Fibroblast of peridontal ligament (primary cell): ENCODE data around the gene SLC40A1.
"Not testable (repeated sequence)": the region's sequence is repeated elsewhere in the genome, so short reads cannot be mapped to it uniquely, and the experiment has no call there.

Source experiments
- DNase-seq: peaks from one replicate; pipeline ENCODE4 v3.0.0-alpha.2; 2010; ENCODE audit errors: extremely low read depth

SLC40A1 gene

DNA sequence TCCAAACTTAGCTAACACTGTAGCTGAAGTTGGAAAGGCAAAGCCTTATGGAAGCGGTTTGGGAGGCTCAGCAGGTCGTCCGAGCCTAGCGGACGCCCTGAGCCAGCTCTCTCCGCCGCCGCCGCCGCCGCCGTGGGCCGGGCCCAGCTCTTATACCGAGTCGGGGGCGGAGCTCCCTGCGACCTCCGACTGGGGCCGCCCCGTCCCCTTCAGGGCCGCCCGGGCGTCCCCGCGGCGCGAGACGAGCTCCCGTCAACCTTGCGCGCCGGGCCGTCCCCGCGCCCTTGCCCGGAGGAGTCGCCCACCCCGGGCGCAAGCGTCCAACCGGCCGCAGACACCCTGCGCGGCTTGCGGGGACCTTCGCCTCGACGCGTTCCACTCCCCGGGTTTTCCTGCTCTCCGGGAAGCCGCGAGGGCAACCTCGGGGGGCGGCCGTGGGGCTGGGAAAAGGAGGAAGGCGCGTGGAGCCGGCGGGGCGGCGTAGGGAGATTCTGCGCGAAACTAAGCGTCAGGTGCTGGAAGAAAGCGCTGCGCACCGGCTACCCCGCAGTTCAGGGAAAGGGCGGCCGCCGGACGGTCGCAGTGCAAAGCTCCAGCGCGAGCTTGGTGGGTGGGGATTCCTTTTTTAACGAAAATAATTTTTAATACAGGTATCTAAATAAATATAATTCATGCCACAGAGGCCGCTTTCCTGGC is at the start of gene SLC40A1:
TSS of gene SLC40A1 (minus strand) at position 129 of the 696 bp plus-strand sequence. CDS start 326 bp downstream, outside the sequence.
- peak; percentile 41 for DNase-seq

GRCh38 chr2:189629531-189630453 is 49.2 kb upstream of the SLC40A1 start:
- DNase-seq: peak; percentile 57

GRCh38 chr2:189628817-189629530 is 48.4 kb upstream of the SLC40A1 start:
- DNase-seq: no peak

DNA sequence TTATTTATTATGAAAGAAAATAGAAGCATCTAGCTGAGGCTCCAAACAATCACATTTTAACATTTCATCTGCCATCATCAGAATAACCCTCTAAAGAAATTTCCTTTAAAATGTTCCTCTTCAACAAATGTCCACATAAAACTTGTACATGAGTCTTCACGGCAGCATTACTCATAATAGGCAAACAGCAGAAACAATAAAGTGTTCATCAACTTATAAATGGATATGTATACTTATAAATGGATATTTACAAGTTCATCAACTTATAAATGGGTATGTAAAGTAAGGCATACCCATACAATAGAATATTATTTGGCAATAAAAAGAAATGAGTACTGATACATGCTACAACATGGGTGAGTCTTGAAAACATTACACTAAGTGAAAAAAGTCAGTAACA is 47.2 kb upstream of the SLC40A1 start:
- no peak for DNase-seq

GRCh38 chr2:189625636-189626035 is 45.0 kb upstream of the SLC40A1 start:
- no peak for DNase-seq

DNA sequence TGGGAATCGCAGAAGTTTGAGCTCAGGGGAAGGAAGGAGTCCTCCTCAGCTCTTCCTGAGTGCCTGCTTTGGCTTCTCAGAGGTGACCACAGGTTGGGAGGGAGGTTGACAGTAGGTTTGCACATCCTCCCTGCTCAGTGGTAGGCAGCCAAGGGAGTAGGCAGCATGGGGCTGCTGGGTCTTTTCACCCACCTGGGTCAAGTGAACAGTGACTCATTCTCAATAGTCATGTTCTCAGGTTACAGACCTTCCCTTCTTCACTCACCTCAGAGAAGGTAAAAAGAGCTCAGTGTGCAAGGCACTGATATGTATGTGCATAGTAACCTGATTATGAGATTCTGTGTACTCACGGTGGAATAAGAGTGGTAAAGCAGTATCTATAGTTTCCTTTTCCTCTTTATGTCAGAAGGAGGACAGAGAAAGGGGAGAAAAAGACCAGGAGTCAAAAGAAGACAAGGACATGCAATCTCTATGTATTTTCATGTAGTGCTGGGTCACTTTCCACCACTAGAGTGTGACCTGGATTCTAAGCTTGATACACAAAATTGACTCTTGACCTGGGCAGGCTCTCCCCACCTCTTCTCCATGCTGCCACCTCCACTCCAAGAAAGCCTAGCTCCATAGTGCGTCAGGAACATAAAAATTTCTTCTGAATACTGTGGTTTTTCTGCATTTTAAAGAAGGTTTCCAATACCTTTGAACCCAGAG is 44.2 kb upstream of the SLC40A1 start:
- no peak for DNase-seq

- DNase-seq: no peak
Observed at GRCh38 chr2:189623049-189623448, 42.5 kb upstream of the SLC40A1 start.

DNA sequence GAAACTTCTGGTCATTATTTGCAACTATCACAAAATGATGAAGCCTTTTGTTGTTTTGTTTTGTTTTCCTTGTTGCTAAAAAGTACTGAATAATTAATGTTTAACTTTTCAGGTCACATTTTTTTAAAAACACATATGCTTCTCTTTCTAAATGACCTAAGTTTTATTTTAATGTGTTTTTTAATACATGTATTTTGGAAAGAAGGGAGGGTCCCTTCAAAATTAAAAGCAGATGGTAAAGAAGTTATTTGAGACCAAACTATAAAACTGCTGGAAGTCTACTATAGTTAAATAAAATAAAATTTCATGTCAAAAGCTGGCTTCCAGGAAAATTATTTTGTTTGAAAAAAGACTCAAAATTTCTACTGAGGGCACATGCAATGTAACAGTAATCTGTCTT is 41.2 kb upstream of the SLC40A1 start:
- no peak for DNase-seq

DNA sequence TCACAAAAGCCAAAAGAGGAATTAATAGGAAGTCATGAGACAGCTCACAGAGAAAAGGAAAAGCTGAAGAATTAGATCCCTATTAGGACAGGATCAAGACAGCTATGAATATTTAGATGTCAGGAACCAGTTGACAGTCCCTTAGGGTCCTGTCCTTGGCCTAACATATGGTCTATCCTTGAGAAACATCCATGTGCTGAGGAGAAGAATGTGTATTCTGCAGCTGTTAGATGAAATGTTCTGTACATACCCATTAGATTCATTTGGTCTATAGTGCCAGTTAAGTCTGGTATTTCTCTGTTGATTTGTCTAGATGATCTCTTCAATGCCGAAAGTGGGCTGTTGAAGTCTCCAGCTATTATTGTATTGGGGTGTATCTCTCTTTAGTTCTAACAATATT is 37.6 kb upstream of the SLC40A1 start:
- no peak for DNase-seq

- no peak for DNase-seq
Observed at GRCh38 chr2:189614585-189614984, 34.0 kb upstream of the SLC40A1 start.

DNA sequence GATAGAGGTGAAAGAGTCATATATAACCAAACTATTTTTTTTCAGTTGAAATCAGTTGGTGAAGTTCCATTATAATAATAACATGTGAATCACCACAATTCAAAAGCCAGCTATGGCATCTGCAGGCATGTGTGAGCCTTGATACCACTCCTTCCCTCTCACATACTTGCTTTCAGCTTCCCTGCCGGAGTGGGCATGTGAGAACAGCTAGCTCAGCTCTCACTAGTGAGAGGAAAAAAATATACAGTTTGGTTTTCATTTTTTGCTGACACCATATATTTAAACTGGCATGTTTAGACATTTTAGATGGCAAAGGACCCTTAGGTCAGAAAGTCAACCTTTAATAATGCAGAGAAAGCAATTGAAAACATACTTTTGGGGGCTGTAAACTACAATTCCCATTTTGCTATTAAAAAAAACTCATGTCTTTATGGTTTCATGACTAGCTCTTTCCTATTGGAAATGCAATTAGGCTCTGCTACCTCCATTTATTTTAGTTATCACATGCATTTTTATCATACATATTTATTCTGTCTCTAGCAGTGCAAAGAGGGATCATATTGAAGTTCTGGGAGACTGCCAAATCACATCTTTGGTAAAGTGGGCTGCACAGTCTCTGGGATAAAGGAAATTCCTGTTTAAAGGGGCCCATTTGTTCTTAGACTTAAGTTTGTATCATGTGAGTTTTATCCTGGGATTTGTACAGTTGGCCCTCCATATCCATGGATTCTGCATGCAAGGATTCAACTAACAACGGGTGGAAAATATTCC is 33.2 kb upstream of the SLC40A1 start:
- DNase-seq: peak; percentile 80

DNA sequence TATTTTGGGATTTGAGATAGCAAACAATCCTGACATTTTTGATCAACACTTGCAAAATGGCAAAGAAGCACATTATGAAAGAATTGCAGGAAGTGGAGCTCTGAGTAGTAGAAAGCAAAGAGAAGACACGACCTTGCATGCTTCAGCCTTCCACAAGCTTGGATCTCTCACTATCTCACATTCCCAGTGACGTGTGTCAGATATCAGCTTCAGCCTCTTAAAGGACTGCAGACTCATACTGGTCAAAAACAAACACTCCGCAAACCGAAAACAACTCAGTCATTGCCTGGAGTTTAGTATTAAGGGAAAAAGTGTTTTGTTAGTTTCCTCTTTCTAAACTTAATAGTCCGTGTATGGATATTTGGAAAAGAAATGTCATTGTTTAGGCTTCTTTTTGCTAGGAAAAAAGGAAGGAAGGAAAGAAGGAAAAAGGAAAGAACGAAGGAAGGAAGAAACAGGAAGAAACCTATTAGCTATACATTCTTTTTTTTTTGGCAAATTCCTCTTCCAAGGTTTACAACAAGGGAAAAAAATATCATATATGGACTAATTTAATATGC is 32.6 kb upstream of the SLC40A1 start:
- peak; percentile 96 for DNase-seq

- DNase-seq: no peak
Observed at GRCh38 chr2:189610700-189611099, 30.1 kb upstream of the SLC40A1 start.

- peak; percentile 50 for DNase-seq
Observed at GRCh38 chr2:189609853-189610252, 29.3 kb upstream of the SLC40A1 start.

GRCh38 chr2:189609423-189609816 is 28.8 kb upstream of the SLC40A1 start:
- DNase-seq: peak; percentile 79

GRCh38 chr2:189608795-189609422 is 28.3 kb upstream of the SLC40A1 start:
- DNase-seq: peak; percentile 76

- no peak for DNase-seq
Observed at GRCh38 chr2:189608170-189608569, 27.6 kb upstream of the SLC40A1 start.

DNA sequence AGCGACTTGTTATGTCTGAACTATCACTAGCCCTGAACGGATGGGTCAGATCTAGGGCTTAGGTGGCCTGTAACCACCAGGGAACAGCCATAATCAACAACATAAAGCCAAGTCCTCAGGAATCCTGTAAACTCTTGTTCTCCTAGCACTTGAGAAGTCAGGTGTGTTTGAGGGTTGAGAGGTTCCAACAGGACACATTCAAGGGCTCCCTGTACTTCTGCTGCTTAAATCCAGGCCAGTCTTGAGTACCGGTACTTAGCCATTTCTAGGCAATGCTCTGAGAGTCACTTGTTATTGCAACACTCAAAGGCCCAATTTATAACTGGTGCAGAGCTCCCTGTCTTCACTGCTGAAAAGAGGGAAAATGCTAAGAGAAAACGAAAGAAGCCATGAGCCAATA is 21.6 kb upstream of the SLC40A1 start:
- no peak for DNase-seq

DNA sequence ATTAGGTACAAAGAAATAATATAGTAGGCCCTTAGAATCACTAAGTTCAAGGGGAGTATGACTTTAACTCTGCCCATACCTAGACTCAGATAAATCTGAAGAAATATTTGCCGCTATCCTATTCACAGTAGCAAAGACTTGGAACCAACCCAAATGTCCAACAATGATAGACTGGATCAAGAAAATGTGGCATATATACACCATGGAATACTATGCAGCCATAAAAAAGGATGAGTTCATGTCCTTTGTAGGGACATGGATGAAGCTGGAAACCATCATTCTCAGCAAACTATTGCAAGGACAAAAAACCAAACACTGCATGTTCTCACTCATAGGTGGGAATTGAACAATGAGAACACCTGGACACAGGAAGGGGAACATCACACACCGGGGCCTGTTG is 21.1 kb upstream of the SLC40A1 start:
- DNase-seq: not testable (repeated sequence)

GRCh38 chr2:189601043-189601442 is 20.5 kb upstream of the SLC40A1 start:
- no peak for DNase-seq
